PFSK-1 (cell line): Measurements from ENCODE around the gene EVX1.

Experiments used
- FOXP2 ChIP-seq: optimal IDR thresholded peaks from 2 replicates; pipeline ENCODE3; 2011; ENCODE audit warnings: borderline replicate concordance, control low read depth, inconsistent platforms; ENCODE audit not compliant: insufficient read depth; ENCODE audit errors: extremely low read length, extremely low read depth
- POLR2AphosphoS5 ChIP-seq: IDR thresholded peaks from 2 replicates; pipeline ENCODE4 v1.6.1; 2012; ENCODE audit warnings: low read depth, mild to moderate bottlenecking, control low read depth, low read length, moderate library complexity
- SIN3A ChIP-seq: IDR thresholded peaks from 2 replicates; pipeline ENCODE4 v1.6.1; 2012; ENCODE audit warnings: mild to moderate bottlenecking, low read length, moderate library complexity, borderline replicate concordance; ENCODE audit not compliant: insufficient read depth
- TAF1 ChIP-seq: IDR thresholded peaks from 2 replicates; pipeline ENCODE4 v1.6.1; 2012; ENCODE audit warnings: low read length, control low read depth, borderline replicate concordance; ENCODE audit not compliant: insufficient read depth
- TF ChIP-seq, protein P1 (sequence below), 2 experiments: IDR thresholded peaks; 2 replicates each; pipeline versions ENCODE4 v1.6.1 to v1.8.0; 2011 to 2012; ENCODE audit warnings: low read depth in 2 of 2, low read length in 2 of 2, control low read depth in 1 of 2, inconsistent platforms in 1 of 2, mild to moderate bottlenecking in 1 of 2, moderate library complexity in 1 of 2; ENCODE audit not compliant: insufficient read depth in 1 of 2

EVX1 gene

DNA sequence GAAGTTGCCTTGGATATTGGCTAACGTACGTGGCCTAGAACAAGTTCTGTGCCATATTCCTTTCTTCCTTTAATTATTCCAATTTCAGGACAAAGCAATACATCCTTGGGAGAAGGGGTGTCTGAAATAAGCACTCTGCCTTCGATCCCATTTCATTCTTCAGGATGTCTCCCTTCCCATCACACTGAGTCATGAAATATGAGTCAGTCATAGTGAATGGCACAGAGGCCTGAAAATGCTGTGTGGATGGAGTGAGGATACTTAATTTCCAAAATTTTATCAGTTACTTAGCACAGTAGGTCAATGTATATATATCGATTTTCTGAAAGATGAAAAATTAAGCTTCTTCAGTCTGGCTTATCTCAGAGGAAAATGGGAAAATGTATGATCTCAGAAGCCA is 19.5 kb downstream of the EVX1 start:
- no peak for TF ChIP-seq POLR2AphosphoS5
- TF ChIP-seq, protein P1, sequence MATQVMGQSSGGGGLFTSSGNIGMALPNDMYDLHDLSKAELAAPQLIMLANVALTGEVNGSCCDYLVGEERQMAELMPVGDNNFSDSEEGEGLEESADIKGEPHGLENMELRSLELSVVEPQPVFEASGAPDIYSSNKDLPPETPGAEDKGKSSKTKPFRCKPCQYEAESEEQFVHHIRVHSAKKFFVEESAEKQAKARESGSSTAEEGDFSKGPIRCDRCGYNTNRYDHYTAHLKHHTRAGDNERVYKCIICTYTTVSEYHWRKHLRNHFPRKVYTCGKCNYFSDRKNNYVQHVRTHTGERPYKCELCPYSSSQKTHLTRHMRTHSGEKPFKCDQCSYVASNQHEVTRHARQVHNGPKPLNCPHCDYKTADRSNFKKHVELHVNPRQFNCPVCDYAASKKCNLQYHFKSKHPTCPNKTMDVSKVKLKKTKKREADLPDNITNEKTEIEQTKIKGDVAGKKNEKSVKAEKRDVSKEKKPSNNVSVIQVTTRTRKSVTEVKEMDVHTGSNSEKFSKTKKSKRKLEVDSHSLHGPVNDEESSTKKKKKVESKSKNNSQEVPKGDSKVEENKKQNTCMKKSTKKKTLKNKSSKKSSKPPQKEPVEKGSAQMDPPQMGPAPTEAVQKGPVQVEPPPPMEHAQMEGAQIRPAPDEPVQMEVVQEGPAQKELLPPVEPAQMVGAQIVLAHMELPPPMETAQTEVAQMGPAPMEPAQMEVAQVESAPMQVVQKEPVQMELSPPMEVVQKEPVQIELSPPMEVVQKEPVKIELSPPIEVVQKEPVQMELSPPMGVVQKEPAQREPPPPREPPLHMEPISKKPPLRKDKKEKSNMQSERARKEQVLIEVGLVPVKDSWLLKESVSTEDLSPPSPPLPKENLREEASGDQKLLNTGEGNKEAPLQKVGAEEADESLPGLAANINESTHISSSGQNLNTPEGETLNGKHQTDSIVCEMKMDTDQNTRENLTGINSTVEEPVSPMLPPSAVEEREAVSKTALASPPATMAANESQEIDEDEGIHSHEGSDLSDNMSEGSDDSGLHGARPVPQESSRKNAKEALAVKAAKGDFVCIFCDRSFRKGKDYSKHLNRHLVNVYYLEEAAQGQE (IDR thresholded peaks at IDR 0.05; ENCODE audit: insufficient read depth in 1 of 2, low read depth in 2 of 2, low read length in 2 of 2): no peak
- TF ChIP-seq TAF1: no peak
- TF ChIP-seq SIN3A: no peak
- no peak for TF ChIP-seq FOXP2

DNA sequence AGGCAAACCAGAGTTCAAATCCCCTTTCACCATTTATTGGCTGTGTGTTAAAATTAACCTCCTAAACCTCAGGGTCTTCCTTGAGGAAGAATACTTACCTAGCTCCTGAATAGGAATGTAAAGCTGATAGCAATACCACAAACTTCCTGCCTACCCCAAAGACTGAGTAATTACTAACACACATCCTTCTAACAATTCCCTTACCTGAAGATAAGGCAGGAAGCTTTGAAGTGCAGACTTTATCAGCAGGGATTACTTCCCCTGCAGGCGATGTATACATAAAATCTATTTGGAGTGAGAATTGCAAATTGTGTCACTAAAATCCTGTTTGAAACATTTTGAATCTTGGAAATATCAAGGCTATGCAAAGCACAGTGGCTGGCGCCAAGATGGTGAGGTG is 21.2 kb downstream of the EVX1 start:
- no peak for TF ChIP-seq SIN3A
- no peak for TF ChIP-seq TAF1
- no peak for TF ChIP-seq POLR2AphosphoS5
- TF ChIP-seq, protein P1 (IDR thresholded peaks at IDR 0.05; ENCODE audit: insufficient read depth in 1 of 2, low read depth in 2 of 2, low read length in 2 of 2): no peak

DNA sequence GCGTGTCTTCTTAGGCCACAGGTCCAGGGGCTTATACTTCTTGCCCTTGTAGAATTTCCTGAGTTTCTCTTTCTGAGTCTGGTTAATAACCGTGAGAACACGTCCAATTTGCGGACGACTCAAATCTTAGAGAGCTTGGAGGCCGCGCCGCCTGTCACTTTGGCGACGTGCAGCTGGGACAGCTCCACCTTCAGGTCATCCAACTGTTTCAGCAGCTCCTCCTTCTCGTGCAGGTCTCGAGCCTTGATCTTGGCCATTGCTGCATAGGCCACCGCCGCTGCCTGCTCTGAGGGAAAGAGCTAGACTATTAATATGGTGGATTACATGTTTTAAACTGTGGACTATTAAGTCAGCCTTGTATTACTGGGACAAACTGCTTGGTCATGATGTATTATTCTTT is 26.9 kb downstream of the EVX1 start:
- TF ChIP-seq, protein P1 (IDR thresholded peaks at IDR 0.05; ENCODE audit: insufficient read depth in 1 of 2, low read depth in 2 of 2, low read length in 2 of 2): no peak
- TF ChIP-seq SIN3A: no peak
- TF ChIP-seq POLR2AphosphoS5: no peak
- no peak for TF ChIP-seq FOXP2
- no peak for TF ChIP-seq TAF1

DNA sequence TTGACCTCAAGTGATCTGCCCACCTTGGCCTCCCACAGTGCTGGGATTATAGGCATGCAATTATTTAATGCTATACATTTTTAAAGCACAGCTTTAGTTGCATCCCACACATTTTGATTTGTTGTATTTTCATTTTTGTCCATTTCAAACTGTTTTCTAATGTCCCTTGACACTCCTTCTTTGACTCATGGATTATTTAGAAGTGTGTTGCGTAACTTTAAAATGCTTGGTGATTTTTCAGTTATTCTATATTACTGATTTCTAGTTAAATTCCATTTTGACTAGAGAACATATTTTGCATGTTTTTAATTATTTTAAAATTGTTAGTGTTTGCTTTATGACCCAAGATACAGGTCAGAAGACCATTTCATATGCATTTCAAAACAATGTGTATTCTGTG is 28.8 kb downstream of the EVX1 start:
- TF ChIP-seq, protein P1 (IDR thresholded peaks at IDR 0.05; ENCODE audit: insufficient read depth in 1 of 2, low read depth in 2 of 2, low read length in 2 of 2): no peak

DNA sequence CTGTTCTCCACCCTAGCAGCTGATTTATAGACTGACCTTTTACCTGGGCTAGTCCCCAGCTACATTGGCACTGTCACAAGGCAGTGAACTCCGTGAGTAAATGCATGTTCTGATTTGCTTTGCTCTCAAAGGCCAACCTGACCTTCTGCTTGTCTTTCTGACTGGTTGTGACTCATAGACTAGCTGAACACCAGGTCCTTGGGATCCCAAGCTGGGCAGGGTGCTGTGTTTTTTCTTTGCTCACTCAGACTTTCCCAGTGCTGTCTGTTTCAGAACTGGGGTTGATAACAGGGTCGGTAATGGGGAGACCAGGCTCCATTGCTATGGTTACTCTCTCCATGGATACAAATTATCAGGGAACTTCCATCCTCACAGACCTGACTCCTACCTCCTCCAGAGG is 35.0 kb downstream of the EVX1 start:
- TF ChIP-seq, protein P1 (IDR thresholded peaks at IDR 0.05; ENCODE audit: insufficient read depth in 1 of 2, low read depth in 2 of 2, low read length in 2 of 2): no peak
